ENCODE measurements around the gene SLX4IP.

- TF ChIP-seq ZBTB7A (tag by site-specific recombination; IDR thresholded peaks at IDR 0.05; ENCODE audit: low read depth) (no peak), ZNF501 (tag by site-specific recombination; IDR thresholded peaks at IDR 0.05) (no peak), CTCF (tag by site-specific recombination; IDR thresholded peaks at IDR 0.05) (no peak), REPIN1 (tag by site-specific recombination; IDR thresholded peaks at IDR 0.05; ENCODE audit: low read depth) (no peak), ZNF571 (tag by site-specific recombination; IDR thresholded peaks at IDR 0.05) (no peak)
Observed at GRCh38 chr20:10487142-10488136, 52.3 kb downstream of the SLX4IP start.

All from HEK293 (cell line).